HCT116 (cell line): ENCODE results near the gene TLK1. TPM values are rescaled to one million over a fixed set of nuclear protein-coding genes. Genes with fewer than 3 reads are reported as not detected.

Source experiments
- ATAC-seq: fragments of 200-7000 bp; cut with Tn5 transposase; 2 replicates; pipeline ENCODE4 v1.9.1; 2020; ENCODE audit warnings: mild to moderate bottlenecking, moderate library complexity
- BruUV-seq: library from RNA; stranded (reverse); fragments of 400-500 nt; replicated peaks from 2 replicates; lab custom pipeline; 2021; lab: Mats Ljungman, UMichigan
- CTCF ChIA-PET: fragments of 300-600 bp; sonication (Branson Sonifier 250); formaldehyde crosslinking; loops from one replicate; lab custom pipeline; 2021; ENCODE audit warnings: antibody characterized with exemption; lab: Charles Lee
- POLR2A ChIA-PET: fragments of 300-600, 350-600 bp; sonication (Branson Sonifier 250); formaldehyde crosslinking; loops from one replicate; lab custom pipeline; 2021; ENCODE audit warnings: antibody characterized with exemption; lab: Charles Lee
- RAD21 ChIA-PET, 2 experiments: fragments of 300-600 bp; sonication (Branson Sonifier 250); formaldehyde crosslinking; loops; one replicate each; lab custom pipeline; 2023; ENCODE audit warnings: low total read pairs in 2 of 2; ENCODE audit not compliant: uncharacterized antibody in 2 of 2, unreplicated experiment in 2 of 2, low non-redundant PET in 1 of 2; lab: Charles Lee
- DNase-seq: peaks from one replicate; pipeline ENCODE4 v3.0.0-alpha.2; 2010; ENCODE audit warnings: low read depth, low spot score
- H2AFZ ChIP-seq: fragments of 200-600 bp; shearing (Covaris generic), sonication (generic); 2 replicates; pipeline ENCODE4 v1.6.1; 2017; ENCODE audit warnings: low read depth, mixed run types, mixed read lengths, antibody characterized with exemption, low read length; ENCODE audit not compliant: poor library complexity, severe bottlenecking
- H3K27ac ChIP-seq: 2 replicates; pipeline ENCODE4 v1.5.1; 2012; ENCODE audit warnings: low read depth, low read length
- H3K27me3 ChIP-seq: fragments of 200-600 bp; sonication (generic); 2 replicates; pipeline ENCODE4 v1.6.1; 2016; ENCODE audit warnings: mixed run types, low read length, mixed read lengths; ENCODE audit not compliant: insufficient read depth
- H3K36me3 ChIP-seq, 2 experiments: fragments of 200-500 bp in 1 of 2; fragments of 200-600 bp in 1 of 2; sonication (Bioruptor generic) in 1 of 2; sonication (generic) in 1 of 2; 2 replicates each; pipeline versions ENCODE4 v1.5.1 to v1.6.1; 2014 to 2016; ENCODE audit warnings: low read length in 2 of 2, inconsistent platforms in 1 of 2, mixed read lengths in 1 of 2, mixed run types in 1 of 2; ENCODE audit not compliant: insufficient read depth in 2 of 2, control insufficient read depth in 1 of 2
- H3K4me1 ChIP-seq, 2 experiments: fragments of 200-600 bp in 1 of 2; sonication (generic) in 1 of 2; 2 replicates each; pipeline versions ENCODE4 v1.5.1 to v1.6.1; 2012 to 2017; ENCODE audit warnings: low read length in 2 of 2, inconsistent platforms in 1 of 2, mild to moderate bottlenecking in 1 of 2, mixed read lengths in 1 of 2, mixed run types in 1 of 2, moderate library complexity in 1 of 2; ENCODE audit not compliant: insufficient read depth in 2 of 2, control insufficient read depth in 1 of 2
- H3K4me2 ChIP-seq: fragments of 200-600 bp; sonication (generic); 2 replicates; pipeline ENCODE4 v1.6.1; 2017; ENCODE audit warnings: mixed run types, low read length, mixed read lengths
- H3K4me3 ChIP-seq, 2 experiments: fragments of 200-600 bp in 1 of 2; sonication (generic) in 1 of 2; replicated peaks in 1 of 2; 2 replicates each; pipeline ENCODE4 v1.5.1; 2011 to 2016; ENCODE audit warnings: low read length in 2 of 2, control low read depth in 1 of 2, low read depth in 1 of 2, mild to moderate bottlenecking in 1 of 2, mixed read lengths in 1 of 2, mixed run types in 1 of 2
- H3K79me2 ChIP-seq: fragments of 200-600 bp; sonication (generic); 2 replicates; pipeline ENCODE4 v1.6.1; 2017; ENCODE audit warnings: mild to moderate bottlenecking, mixed run types, low read length, moderate library complexity, mixed read lengths; ENCODE audit not compliant: insufficient read depth
- H3K9ac ChIP-seq: fragments of 200-600 bp; sonication (generic); 2 replicates; pipeline ENCODE4 v1.6.1; 2016; ENCODE audit warnings: low read length, mixed read lengths
- H3K9me2 ChIP-seq: fragments of 200-600 bp; sonication (generic), shearing (Covaris generic); 2 replicates; pipeline ENCODE4 v1.6.1; 2017; ENCODE audit warnings: mixed run types, mild to moderate bottlenecking, moderate library complexity; ENCODE audit not compliant: insufficient read depth
- H3K9me3 ChIP-seq, 2 experiments: fragments of 200-500 bp in 1 of 2; fragments of 200-600 bp in 1 of 2; sonication (Bioruptor generic) in 1 of 2; sonication (generic) in 1 of 2; 2 replicates each; pipeline ENCODE4 v1.6.1; 2014 to 2017; ENCODE audit warnings: low read length in 2 of 2, mixed read lengths in 2 of 2, inconsistent platforms in 1 of 2, low read depth in 1 of 2, mild to moderate bottlenecking in 1 of 2, mixed run types in 1 of 2, moderate library complexity in 1 of 2; ENCODE audit not compliant: control insufficient read depth in 1 of 2, insufficient read depth in 1 of 2
- H4K20me1 ChIP-seq: fragments of 200-600 bp; sonication (generic), shearing (Covaris generic); 2 replicates; pipeline ENCODE4 v1.6.1; 2017; ENCODE audit warnings: mixed run types, mild to moderate bottlenecking, moderate library complexity; ENCODE audit not compliant: insufficient read depth
- CBX3 ChIP-seq: IDR thresholded peaks from 2 replicates; pipeline ENCODE4 v1.6.1; 2012; ENCODE audit warnings: low read depth
- EGR1 ChIP-seq: IDR thresholded peaks from 2 replicates; pipeline ENCODE4 v1.6.1; 2012; ENCODE audit warnings: low read depth
- ELF1 ChIP-seq: IDR thresholded peaks from 2 replicates; pipeline ENCODE4 v1.6.1; 2012; ENCODE audit warnings: low read depth, borderline replicate concordance
- EZH2 ChIP-seq: fragments of 200-600 bp; sonication (generic); IDR thresholded peaks from 2 replicates; pipeline ENCODE4 v1.6.1; 2017; ENCODE audit warnings: antibody characterized with exemption, mixed run types
- EZH2phosphoT487 ChIP-seq: fragments of 200-600 bp; IDR thresholded peaks from 2 replicates; pipeline ENCODE4 v1.6.1; 2018; ENCODE audit warnings: antibody characterized with exemption, borderline replicate concordance
- JUND ChIP-seq: IDR thresholded peaks from 2 replicates; pipeline ENCODE4 v1.6.1; 2012
- POLR2A ChIP-seq: IDR thresholded peaks from 2 replicates; pipeline ENCODE4 v1.7.0; 2011; ENCODE audit warnings: borderline replicate concordance; ENCODE audit not compliant: insufficient read depth, insufficient read length; ENCODE audit errors: extremely low read depth
- RAD21 ChIP-seq: IDR thresholded peaks from 2 replicates; pipeline ENCODE4 v1.6.1; 2012; ENCODE audit warnings: low read depth, mild to moderate bottlenecking
- SIN3A ChIP-seq: IDR thresholded peaks from 2 replicates; pipeline ENCODE4 v1.6.1; 2012; ENCODE audit warnings: low read depth
- SP1 ChIP-seq: IDR thresholded peaks from 2 replicates; pipeline ENCODE4 v1.6.1; 2012; ENCODE audit warnings: low read depth
- TCF7L2 ChIP-seq: IDR thresholded peaks from 2 replicates; pipeline ENCODE4 v1.7.0; 2011; ENCODE audit warnings: borderline replicate concordance, inconsistent platforms; ENCODE audit not compliant: insufficient read depth, insufficient read length; ENCODE audit errors: extremely low read depth
- ZBTB33 ChIP-seq: IDR thresholded peaks from 2 replicates; pipeline ENCODE4 v1.6.1; 2011; ENCODE audit warnings: mild to moderate bottlenecking, low read length, moderate library complexity; ENCODE audit not compliant: insufficient replicate concordance; ENCODE audit errors: extremely low read depth
- ZFX ChIP-seq: fragments of 450-650 bp; IDR thresholded peaks from 2 replicates; pipeline ENCODE4 v1.6.1; 2017
- ZNF274 ChIP-seq: fragments of 200-500 bp; sonication (Bioruptor generic); IDR thresholded peaks from 2 replicates; pipeline ENCODE4 v1.6.1; 2014; ENCODE audit warnings: mild to moderate bottlenecking, low read depth, low read length, inconsistent platforms
- intact Hi-C: fragments of 100-400 bp; cut with micrococcal nuclease; formaldehyde crosslinking; loops from 2 replicates; pipeline ENCODE4 v1.10.0; 2022
- total RNA-seq: library from RNA; stranded (reverse); gene quantifications from one replicate; pipeline ENCODE4 v1.2.1, GENCODE V29; 2021; ENCODE audit not compliant: unreplicated experiment
- TF ChIP-seq, protein P1 (sequence below): IDR thresholded peaks from 2 replicates; pipeline ENCODE4 v1.6.1; 2012
- TF ChIP-seq, protein P2 (sequence below), 3 experiments: fragments of 200-600 bp in 1 of 3; sonication (generic) in 1 of 3; IDR thresholded peaks in 2 of 3; conservative IDR thresholded peaks in 1 of 3; 2 replicates each; pipeline ENCODE4 v1.5.1; 2012 to 2017; ENCODE audit warnings: low read depth in 2 of 3, low read length in 2 of 3, antibody characterized with exemption in 1 of 3, borderline replicate concordance in 1 of 3, control low read depth in 1 of 3, mild to moderate bottlenecking in 1 of 3, mixed read lengths in 1 of 3, mixed run types in 1 of 3, moderate library complexity in 1 of 3; ENCODE audit not compliant: insufficient read depth in 1 of 3

TLK1 gene
- total RNA-seq, 1 experiment from 2014 or later: 57.7 TPM

- Histone ChIP-seq H3K79me2 (no peaks in the 10 kb centered on the region), H3K9me2 (no peaks in the 10 kb centered on the region), H3K27ac (no peak overlapping the region), H3K9ac (no peak overlapping the region), H2AFZ (no peak overlapping the region), H4K20me1 (no peaks in the 10 kb centered on the region), H3K4me3 (no peak overlapping the region), H3K36me3 (no peaks in the 10 kb centered on the region)
- ATAC-seq: no peak
- CTCF ChIA-PET: no interaction called here
- POLR2A ChIA-PET: no interaction called here
- intact Hi-C loops: no loop called here
- RAD21 ChIA-PET: no interaction called here
- DNase-seq: no peak
- TF ChIP-seq, protein P1, sequence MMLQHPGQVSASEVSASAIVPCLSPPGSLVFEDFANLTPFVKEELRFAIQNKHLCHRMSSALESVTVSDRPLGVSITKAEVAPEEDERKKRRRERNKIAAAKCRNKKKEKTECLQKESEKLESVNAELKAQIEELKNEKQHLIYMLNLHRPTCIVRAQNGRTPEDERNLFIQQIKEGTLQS: no peak
- no peak for TF ChIP-seq SP1
- TF ChIP-seq SIN3A: no peak
- TF ChIP-seq EZH2phosphoT487: no peak
- TF ChIP-seq, all 23 proteins: peak for 0
- H3K4me2 ChIP-seq: no peak overlapping the region
- no TSS peak for BruUV-seq
- H3K4me1 ChIP-seq: no peaks in the 10 kb centered on the region
- H3K27me3 ChIP-seq: no peaks in the 10 kb centered on the region
- H3K9me3 ChIP-seq: no peaks in the 10 kb centered on the region
Measured at GRCh38 chr2:171187177-171187576, 26.5 kb upstream of the TLK1 start.

- Histone ChIP-seq H3K4me1 (no peaks in the 10 kb centered on the region), H3K27ac (no peak overlapping the region), H3K9me3 (no peaks in the 10 kb centered on the region), H4K20me1 (no peaks in the 10 kb centered on the region), H3K36me3 (no peaks in the 10 kb centered on the region), H3K9ac (no peak overlapping the region), H3K9me2 (no peaks in the 10 kb centered on the region), H3K4me2 (no peak overlapping the region), H3K27me3 (no peaks in the 10 kb centered on the region), H3K79me2 (no peaks in the 10 kb centered on the region), H2AFZ (peak overlapping the region; percentile 48), H3K4me3 (no peak overlapping the region)
- DNase-seq (no peak), ATAC-seq (no peak)
- POLR2A ChIA-PET: no interaction called here
- CTCF ChIA-PET: no interaction called here
- RAD21 ChIA-PET: no interaction called here
- intact Hi-C loops: no loop called here
- no TSS peak for BruUV-seq
- TF ChIP-seq ELF1 (no peak), EZH2 (no peak), ZNF274 (no peak), POLR2A (no peak), RAD21 (no peak), CBX3 (no peak), TCF7L2 (no peak), EGR1 (no peak), SIN3A (no peak), ZFX (no peak), JUND (no peak), ZBTB33 (no peak), EZH2phosphoT487 (no peak)
- TF ChIP-seq, protein P2, sequence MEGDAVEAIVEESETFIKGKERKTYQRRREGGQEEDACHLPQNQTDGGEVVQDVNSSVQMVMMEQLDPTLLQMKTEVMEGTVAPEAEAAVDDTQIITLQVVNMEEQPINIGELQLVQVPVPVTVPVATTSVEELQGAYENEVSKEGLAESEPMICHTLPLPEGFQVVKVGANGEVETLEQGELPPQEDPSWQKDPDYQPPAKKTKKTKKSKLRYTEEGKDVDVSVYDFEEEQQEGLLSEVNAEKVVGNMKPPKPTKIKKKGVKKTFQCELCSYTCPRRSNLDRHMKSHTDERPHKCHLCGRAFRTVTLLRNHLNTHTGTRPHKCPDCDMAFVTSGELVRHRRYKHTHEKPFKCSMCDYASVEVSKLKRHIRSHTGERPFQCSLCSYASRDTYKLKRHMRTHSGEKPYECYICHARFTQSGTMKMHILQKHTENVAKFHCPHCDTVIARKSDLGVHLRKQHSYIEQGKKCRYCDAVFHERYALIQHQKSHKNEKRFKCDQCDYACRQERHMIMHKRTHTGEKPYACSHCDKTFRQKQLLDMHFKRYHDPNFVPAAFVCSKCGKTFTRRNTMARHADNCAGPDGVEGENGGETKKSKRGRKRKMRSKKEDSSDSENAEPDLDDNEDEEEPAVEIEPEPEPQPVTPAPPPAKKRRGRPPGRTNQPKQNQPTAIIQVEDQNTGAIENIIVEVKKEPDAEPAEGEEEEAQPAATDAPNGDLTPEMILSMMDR (IDR thresholded peaks at IDR 0.05 in 2 of 3, conservative IDR thresholded peaks at IDR 0.05 in 1 of 3; ENCODE audit: borderline replicate concordance in 1 of 3, insufficient read depth in 1 of 3, low read depth in 2 of 3, low read length in 2 of 3): no peak
Measured at GRCh38 chr2:171185941-171186340, 25.2 kb upstream of the TLK1 start.
